NT2/D1 (cell line): Measurements from ENCODE around the gene EXD2.

Experiments used
- SUZ12 ChIP-seq: IDR thresholded peaks from 2 replicates; pipeline ENCODE4 v1.6.1; 2011; ENCODE audit not compliant: insufficient read length, insufficient read depth; ENCODE audit errors: extremely low read depth
- YY1 ChIP-seq: IDR thresholded peaks from 2 replicates; pipeline ENCODE4 v1.6.1; 2011; ENCODE audit not compliant: insufficient read length, insufficient read depth
- ZNF274 ChIP-seq: IDR thresholded peaks from 2 replicates; pipeline ENCODE4 v1.6.1; 2011; ENCODE audit warnings: mild to moderate bottlenecking, low read depth, low read length

DNA sequence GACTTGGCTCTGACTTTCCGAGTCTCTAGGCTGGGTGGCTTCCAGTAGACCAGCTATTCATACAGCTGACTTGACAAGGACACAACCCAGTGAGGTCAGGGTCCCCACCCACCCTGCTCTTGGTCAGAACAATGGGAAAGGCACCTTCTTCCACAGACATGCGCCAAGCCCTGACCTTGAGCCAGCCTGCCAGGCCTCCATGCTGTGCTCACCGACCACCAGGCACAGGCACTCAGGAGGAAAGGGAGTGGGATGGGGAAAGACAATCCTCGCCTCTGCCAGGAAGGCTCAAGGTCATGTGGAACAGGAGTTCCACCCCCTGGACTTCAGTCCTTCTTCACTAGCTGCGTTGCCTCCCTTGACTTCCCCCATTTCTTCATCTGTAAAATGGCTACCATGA is 100.1 kb downstream of the EXD2 start:
- TF ChIP-seq SUZ12 (no peak), ZNF274 (no peak), YY1 (no peak)
